Fibroblast of pulmonary artery (primary cell): ENCODE measurements around the gene KHDRBS1.
"Not testable (repeated sequence)": the region's sequence is repeated elsewhere in the genome, so short reads cannot be mapped to it uniquely, and the experiment has no call there.

Source experiments
- DNase-seq: peaks from one replicate; pipeline ENCODE4 v3.0.0-alpha.2; 2010; ENCODE audit warnings: low read depth
- H3K4me3 ChIP-seq: replicated peaks from 2 replicates; pipeline ENCODE4 v1.5.1; 2011; ENCODE audit warnings: low read depth, mild to moderate bottlenecking, control low read depth, low read length, moderate library complexity
- TF ChIP-seq, protein P1 (sequence below): IDR thresholded peaks from 2 replicates; pipeline ENCODE4 v1.5.1; 2011; ENCODE audit warnings: mild to moderate bottlenecking, control low read depth, low read length, inconsistent platforms; ENCODE audit errors: missing control alignments

KHDRBS1 gene

DNA sequence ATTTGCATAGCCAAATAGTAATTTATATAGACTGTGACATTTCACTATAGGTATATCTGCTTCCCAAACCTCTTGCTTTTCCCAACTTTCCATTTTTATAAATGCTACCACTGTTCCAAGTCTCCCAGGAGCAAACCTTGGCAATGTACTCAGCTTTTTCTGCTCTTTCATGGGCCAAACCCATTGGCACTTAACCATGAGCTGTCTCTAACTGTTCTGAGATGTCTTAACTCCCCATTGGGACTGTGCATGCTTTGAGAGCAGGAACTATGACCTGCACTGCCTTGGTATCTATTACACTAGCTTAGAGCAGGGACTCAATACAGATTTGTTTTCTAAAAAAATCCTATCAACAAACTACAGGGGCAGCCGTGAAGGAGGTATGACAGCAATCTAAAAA, 22.5 kb upstream of the KHDRBS1 start:
- no peak for DNase-seq
- H3K4me3 ChIP-seq = no peak overlapping the region
- TF ChIP-seq, protein P1, sequence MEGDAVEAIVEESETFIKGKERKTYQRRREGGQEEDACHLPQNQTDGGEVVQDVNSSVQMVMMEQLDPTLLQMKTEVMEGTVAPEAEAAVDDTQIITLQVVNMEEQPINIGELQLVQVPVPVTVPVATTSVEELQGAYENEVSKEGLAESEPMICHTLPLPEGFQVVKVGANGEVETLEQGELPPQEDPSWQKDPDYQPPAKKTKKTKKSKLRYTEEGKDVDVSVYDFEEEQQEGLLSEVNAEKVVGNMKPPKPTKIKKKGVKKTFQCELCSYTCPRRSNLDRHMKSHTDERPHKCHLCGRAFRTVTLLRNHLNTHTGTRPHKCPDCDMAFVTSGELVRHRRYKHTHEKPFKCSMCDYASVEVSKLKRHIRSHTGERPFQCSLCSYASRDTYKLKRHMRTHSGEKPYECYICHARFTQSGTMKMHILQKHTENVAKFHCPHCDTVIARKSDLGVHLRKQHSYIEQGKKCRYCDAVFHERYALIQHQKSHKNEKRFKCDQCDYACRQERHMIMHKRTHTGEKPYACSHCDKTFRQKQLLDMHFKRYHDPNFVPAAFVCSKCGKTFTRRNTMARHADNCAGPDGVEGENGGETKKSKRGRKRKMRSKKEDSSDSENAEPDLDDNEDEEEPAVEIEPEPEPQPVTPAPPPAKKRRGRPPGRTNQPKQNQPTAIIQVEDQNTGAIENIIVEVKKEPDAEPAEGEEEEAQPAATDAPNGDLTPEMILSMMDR = no peak

GRCh38 chr1:31995263-31995662, 18.4 kb upstream of the KHDRBS1 start:
- no peak for DNase-seq
- TF ChIP-seq, protein P1 = no peak
- H3K4me3 ChIP-seq = no peak overlapping the region

DNA sequence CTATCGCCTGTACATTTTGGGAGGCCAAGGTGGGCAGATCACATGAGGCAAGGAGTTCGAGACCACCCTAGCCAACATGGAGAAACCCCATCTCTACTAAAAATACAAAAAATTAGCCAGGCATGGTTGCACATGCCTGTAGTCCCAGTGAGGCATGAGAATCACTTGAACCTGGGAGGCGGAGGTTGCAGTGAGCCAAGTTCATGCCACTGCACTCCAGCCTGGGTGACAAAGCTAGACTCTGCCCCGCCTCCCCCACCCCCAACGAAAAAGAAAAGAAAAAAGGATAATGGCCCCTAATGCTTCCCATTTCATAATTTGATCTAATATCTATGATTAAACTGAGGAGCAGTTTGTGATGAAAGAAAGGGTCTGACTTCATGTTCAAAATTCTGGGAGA, 17.5 kb upstream of the KHDRBS1 start:
- not testable (repeated sequence) for DNase-seq, H3K4me3 ChIP-seq

GRCh38 chr1:32001863-32002262, 11.8 kb upstream of the KHDRBS1 start:
- no peak for DNase-seq
- TF ChIP-seq, protein P1 = no peak

DNA sequence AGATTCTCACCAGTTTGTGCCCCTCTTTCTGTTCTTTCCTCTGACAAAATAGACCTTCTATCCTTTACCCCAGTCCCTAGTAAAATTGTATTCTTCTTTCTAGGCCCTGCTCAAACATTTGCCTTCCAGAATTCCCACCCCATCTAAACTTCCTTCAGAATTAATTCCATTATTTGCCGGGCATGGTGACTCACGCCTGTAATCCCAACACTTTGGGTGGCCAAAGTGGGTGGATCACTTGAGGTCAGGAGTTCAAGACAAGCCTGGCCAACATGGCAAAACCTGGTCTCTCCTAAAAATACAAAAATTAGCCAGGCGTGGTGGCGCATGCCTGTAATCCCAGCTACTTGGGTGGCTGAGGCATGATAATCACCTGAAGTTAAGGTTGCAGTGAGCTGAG, 11.4 kb upstream of the KHDRBS1 start:
- not testable (repeated sequence) for H3K4me3 ChIP-seq, DNase-seq

More at GRCh38 chr1:32001863-32002262, 11.8 kb upstream of the KHDRBS1 start:
- H3K4me3 ChIP-seq = no peak overlapping the region

DNA sequence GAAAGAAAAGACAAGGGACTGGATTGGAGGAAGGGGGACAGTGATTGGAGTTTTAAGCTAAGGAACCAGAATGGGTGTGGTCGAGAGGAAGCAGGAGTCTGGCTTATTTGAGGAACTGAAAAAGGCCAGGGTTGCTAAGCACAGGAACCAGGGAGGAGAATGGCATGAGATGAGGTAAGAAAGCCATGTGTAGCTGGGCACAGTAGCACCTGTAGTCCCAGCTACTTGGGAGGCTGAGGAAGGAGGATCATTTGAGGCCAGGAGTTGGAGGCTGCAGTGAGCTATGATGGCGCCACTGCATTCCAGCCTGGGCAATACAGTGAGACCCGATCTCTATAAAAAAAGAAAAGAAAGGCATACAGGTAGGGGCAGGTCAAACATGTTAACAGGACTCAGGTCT, 8.1 kb upstream of the KHDRBS1 start:
- DNase-seq = no peak
- H3K4me3 ChIP-seq = no peak overlapping the region
- TF ChIP-seq, protein P1 = no peak

DNA sequence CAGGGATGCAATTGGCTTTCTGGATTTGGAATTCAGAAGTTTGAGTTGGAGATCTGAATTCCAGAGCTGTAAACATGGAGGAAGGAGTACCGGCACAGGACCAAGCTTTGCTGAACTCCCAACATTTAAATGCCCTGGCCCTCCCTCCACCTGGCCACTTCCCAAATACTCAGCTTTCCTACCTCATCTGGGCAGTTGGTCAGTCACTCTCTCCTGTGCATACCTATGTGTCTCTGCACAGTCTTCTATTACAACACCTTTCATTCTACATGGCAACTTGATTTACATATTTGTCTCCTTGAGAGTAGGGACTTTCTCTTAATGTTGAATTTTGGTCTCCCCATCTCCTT, 6.1 kb upstream of the KHDRBS1 start:
- TF ChIP-seq, protein P1 = no peak
- no peak for DNase-seq
- no peak overlapping the region for H3K4me3 ChIP-seq

DNA sequence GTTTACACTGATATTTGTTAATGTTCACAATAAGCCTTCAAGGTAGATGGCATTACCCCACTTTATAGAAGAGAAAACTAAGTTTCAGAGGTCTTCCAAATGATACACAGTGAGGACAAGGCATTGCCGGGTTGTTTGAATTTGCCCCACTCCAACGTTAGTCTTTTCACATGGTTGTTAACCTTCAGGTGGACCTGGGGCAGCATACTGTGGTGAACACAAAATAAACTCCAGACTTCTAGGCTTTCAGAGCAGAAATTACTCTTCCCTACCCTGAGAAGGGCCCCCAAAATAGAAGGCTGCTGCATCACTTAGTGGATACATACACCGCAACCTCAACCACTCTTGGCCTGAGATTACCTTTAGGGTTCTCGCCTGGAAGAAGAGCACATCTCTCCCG, 3.4 kb upstream of the KHDRBS1 start:
- TF ChIP-seq, protein P1 = no peak

More for the DNA sequence above, 3.4 kb upstream of the KHDRBS1 start:
- DNase-seq = no peak
- H3K4me3 ChIP-seq = no peak overlapping the region
